GM18519 (cell line): ENCODE data around the gene VPS50.

Source experiments
- ATAC-seq: cut with Tn5 transposase; IDR thresholded peaks from one replicate; pipeline ENCODE4 v1.9.1; 2021; ENCODE audit warnings: mild to moderate bottlenecking, moderate library complexity; ENCODE audit not compliant: unreplicated experiment, low FRiP score

The VPS50 gene

DNA sequence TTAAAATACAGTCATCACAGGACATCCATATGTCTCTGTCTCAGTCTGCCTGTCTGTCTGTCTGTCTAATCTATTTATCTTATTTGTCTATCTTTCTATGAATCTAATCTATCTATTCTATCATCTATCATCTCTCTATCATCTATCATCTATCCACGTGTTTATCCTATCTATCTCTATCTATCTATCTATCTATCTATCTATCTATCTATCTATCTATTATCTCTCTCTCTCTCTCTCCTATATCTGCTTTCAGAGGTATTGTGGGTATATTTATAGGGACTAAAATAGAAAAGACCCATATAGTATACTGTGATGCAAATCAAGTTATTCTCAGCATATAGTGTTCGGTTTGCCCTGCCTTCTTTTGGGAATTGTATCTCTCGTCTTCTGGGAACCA is 167.5 kb downstream of the VPS50 start:
- ATAC-seq: no peak

DNA sequence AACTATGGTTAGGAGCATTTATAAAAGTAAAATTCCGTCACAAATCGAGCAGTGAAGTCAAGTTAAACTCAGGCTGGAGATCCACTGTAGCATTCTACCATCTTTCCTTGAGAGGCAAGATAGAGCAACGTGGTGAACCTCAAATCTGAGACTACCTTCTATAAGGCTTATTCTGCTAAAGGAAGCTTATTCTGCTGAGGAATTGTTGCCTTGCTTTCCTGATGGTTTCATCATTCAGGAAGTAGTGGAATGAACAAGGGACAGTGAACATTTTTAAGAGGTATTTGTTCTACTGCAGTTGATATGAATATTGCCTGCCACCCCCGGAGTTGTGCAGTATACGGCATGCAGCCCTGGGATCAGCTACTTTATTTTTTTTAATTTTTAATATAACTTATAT is 170.8 kb downstream of the VPS50 start:
- no peak for ATAC-seq

DNA sequence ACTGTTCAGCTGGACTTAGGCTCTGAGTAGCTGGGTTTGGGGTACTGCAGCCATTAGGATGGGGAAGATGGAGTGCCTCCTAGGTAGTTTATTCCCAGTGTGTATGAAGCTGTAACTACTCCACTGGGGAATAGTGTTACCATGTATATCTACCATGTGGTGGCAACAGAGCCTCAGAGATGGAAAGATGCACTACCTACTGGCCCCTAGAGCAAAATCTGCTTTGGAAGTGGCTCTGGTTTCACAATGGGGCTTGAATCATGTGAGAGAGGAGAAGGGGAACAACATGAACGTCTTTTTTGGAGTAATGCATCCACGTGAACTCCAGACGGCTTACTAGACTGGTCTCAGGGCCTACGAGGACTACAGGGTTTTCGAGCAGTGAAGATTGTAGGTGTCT is 175.1 kb downstream of the VPS50 start:
- ATAC-seq: no peak

DNA sequence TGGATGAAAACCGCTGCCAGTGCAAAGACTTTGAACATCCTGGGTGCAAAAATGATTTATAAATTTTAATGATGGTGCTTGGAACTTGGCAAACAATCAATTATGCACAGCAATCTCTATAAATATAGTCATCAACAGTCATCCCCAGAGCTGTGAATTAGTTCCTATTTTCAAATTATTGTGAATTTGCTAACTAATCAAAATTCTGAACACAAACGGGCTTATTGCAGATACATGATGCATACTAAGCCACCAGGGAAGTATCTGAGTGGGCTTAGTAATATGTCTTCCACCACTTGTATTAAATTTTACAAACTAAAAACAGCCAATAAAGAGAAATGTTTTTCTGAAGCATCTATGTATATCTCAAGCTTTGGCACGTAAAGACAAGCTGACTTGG is 177.2 kb downstream of the VPS50 start:
- no peak for ATAC-seq
